22Rv1 (cell line): Measurements from ENCODE around the gene MB21D2.

Experiments used
- CTCF ChIP-seq: fragments of 450-650 bp; IDR thresholded peaks from 2 replicates; pipeline ENCODE4 v1.5.1; 2017; ENCODE audit warnings: mild to moderate bottlenecking
- ZFX ChIP-seq: fragments of 450-650 bp; IDR thresholded peaks from 2 replicates; pipeline ENCODE4 v1.6.1; 2017; ENCODE audit warnings: antibody characterized with exemption, borderline replicate concordance

GRCh38 chr3:192875971-192876565 is 41.6 kb downstream of the MB21D2 start:
- TF ChIP-seq CTCF (no peak), ZFX (no peak)
